NCI-H2107 treated with DMSO at 0.1 percent for 48 hours (cell line): ENCODE measurements around the gene CREBBP.

Experiments used
- DNase-seq: peaks from one replicate; lab custom pipeline; 2025; ENCODE audit not compliant: unreplicated experiment; lab: John Stamatoyannopoulos, UW

CREBBP gene

DNA sequence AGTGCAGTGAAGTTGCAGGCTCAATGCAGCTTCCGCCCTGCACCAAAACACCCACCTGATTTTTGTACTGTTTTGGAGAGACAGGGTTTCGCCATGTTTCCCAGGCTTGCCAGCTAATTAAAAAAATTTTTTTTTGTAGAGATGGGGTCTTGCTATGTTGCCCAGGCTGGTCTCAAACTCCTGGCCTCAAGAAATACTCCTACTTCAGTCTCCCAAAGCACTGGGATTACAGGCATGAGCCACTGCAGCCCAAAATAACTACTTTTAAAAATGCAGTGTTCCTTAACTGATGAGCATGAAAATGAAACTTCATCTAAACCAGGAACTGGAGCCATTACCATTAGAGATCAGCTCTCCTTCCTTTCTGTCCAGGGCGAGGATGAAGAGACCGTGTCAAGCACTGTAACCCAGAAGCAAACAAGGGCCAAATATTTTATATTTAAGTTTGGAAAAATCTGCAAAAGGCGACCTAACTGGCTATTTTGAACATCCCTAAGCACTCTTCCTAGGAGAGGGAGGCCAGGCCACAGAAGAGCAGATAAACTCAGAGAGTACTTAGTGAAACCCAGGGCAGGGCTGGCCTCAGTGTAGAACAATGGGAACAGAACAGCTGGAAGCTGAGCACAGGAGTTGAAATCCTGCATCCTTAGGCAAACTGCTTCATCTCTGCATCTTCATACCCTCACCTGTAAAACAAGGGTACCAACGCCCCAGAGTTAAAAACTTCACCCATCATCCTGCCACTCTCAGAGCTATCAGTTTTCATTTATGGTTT, 24.0 kb downstream of the CREBBP start:
- no peak for DNase-seq

DNA sequence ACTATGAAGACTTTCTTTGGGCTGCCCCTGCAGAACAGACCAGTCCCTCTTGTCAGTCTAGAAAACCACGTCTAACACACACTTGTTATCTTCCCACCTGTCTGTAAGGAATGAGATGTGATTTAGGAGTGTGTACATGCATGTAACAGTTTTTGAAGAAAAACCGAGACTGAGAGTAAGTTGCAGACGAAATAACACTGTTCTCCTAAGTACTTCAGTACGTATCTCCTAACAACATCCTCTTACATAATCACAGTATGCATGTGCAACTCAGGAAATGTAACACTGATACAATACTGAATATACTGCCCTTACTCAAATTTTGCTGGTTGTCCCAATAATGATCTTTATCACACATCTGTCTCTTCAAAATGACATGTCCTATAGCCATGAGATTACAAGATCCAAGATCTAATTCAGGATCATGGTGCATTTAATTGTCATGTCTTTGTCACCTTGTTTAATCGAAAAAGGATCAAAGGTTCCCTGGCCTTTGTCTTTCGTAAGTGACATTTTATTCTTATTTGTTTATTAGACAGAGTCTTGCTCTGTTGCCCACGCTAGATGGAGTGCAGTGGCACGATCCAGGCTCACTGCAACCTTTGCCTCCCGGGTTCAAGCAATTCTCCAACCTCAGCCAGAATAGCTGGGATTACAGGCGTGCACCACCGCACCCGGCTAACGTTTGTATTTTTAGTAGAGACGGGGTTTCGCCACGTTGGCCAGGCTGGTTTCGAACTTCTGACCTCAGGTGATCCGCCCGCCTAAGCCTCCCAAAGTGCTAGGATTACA, 25.6 kb downstream of the CREBBP start:
- DNase-seq = no peak

DNA sequence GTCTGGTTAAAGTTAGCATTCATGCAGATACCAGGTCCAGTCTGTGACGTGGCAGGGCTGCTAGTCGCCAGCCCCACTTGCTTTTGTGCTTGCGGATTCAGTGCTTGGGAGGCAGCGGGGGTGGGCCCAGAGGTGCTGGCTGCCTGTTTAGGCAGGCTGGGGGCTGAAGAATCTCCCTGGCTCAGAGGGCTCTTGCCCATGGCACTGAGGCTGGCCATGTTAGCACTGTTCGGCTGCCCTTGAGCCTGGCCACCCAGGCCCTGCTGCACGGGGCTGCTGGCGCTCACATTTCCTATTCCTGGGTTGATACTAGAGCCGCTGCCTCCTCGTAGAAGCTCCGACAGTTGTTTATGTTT, 30.0 kb downstream of the CREBBP start:
- no peak for DNase-seq

DNA sequence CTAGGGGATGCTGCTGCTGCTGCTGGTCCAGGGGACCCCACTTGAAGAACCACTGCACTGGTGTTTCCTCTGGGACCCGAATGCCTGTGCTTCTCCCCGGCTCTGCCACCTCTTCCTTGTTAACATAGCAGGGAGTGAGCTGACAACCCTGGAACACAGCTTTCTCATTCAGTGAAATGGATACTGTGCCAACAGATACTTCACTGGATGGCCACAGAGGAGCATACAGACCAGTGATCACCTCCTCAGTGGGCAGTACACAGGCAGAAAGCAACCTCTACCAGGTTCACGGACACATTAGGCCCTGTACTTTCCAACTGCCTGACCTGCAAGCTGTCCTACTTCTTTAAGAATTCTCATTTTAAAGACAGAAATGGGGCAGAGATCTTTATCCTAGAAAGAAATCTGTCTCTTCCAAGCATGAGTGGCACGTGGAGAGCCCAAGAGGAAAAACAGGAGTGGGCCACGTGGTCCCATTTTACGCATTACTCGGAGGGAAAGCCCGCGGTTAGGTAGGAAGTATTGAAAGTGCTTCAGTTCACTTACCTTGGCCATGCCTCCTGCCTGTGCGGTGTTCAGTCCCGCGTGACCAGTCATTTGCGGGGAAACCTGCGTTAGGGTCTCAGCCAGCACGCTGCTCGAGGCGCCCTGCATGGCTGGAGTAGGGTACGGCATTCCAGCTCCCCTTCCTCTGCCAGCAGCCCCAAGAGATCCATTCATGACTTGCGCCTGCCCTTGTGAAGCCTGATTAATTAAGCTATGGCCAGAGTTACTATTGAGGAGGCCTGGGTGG, 30.6 kb downstream of the CREBBP start:
- DNase-seq = no peak

DNA sequence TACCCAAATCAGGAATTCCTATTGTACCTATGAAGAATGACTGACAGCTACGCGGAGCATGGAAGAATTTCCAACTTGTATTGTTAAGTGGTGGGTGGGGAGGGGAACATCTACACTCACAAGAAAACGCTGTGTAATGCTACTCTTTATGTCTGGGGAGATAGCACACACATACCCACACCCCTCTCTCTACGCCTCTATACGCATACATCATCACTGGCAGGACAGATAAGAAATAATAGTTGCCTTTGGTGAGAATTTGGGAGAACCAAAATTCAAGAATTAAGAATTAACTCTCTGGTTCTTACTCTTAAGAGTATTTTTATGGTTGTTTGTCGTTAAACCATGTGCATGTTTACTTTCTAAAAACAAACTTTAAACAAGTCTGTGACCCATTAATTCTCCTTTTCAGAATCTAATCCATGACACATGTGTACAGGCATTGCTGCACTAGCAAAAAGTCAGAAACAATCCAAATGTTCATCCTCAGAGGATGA, 33.9 kb downstream of the CREBBP start:
- DNase-seq = no peak

DNA sequence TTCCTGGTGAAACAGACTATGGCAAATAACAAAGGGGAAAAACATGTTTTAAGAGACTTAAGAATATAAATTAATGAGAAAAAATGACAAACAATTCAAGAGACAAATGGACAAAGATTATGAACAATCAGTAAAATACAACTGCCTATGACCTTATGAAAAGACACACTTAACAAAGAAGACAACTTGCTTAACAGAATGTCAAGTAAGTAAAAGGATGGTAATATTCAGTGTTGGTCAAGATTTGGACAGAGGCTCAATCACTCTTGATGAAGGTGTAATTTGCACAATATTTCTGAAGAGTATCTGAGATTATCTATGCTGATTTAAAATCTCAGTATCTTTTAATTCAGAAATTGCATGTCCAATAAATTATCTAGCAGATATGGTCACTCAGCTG, 34.4 kb downstream of the CREBBP start:
- no peak for DNase-seq

DNA sequence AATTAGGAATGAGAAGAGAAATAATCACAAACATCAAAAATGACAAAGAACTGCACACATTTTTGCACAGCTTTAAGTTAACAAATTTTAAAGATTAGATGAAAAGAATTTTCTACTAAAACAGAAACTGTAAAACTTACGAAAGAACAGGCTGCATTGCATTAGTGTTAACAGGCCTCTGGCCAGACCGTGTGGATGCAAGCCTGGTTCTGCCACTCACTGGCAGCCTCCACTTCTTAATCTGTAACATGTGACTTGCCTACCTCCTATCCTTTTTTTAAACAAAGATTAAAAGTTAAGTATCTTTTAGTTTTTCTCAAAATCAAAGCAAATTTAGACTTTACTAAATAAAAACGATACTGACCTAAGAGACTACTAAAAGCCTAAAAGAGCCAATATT, 37.5 kb downstream of the CREBBP start:
- DNase-seq = no peak

DNA sequence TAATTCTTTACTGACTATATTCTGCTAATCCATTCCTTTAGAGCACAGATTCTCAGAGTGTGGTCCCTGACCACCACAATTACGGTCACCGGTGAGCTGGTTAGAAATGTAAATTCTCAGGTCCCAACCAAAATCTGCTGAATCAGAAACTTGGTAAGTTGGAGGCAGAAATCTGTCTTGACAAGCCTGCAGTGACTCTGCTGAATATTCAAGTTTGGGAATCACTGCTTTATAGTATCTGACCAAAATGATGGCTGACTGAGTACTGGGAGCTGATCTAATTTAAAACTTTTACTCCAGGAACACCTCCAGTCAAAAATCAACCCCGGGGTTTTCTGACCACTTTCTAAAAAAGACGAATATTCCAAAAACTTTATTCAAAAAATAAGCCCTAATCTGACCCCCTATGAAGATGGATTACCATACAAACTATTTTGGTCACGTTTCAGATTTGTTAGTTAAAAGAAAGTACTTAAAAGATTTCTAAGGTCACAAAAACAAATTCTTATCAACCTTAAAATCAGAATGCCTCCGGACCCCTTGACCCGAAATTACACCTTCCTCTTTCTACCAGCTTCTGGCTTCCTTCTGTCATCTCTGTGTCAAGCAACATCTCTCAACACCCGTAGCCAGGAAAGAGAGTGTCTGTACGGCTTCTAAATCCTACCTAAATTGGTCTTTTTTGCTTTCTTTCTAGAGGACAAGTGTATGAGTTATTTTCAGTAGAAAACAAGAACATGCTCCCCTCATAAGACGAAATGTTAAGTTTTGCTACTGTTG, 38.6 kb downstream of the CREBBP start:
- no peak for DNase-seq

DNA sequence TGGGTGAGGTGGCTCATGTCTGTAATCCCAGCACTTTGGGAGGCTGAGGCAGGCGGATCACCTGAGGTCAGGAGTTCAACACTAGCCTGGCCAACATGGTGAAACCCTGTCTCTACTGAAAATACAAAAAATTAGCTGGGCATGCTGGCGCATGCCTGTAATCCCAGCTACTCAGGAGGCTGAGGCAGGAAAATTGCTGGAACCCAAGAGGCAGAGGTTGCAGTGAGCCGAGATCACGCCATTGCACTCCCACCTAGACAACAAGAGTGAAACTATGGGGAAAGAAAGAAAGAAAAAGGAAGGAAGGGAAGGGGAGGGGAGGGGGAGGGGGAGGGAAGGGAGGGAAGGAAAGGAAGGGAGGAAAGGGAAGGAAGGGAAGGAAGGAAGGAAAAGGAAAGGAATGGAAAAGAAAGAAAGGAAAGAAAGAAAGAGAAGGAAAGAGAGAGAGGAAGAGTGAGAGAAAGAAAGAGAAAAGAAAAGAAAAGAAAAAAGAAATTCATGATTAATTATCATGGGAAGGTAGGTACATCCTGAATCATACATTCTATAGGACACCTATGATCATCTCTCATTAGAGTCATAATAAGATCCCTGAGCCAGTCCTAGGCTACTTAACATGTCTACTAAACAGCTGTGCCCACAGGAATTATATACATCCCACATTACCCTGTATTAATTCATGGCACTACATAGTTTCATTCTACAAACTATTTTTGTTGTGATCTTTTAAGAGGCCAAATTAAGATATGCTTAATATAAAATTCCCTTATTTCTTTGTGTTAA, 40.9 kb downstream of the CREBBP start:
- no peak for DNase-seq

DNA sequence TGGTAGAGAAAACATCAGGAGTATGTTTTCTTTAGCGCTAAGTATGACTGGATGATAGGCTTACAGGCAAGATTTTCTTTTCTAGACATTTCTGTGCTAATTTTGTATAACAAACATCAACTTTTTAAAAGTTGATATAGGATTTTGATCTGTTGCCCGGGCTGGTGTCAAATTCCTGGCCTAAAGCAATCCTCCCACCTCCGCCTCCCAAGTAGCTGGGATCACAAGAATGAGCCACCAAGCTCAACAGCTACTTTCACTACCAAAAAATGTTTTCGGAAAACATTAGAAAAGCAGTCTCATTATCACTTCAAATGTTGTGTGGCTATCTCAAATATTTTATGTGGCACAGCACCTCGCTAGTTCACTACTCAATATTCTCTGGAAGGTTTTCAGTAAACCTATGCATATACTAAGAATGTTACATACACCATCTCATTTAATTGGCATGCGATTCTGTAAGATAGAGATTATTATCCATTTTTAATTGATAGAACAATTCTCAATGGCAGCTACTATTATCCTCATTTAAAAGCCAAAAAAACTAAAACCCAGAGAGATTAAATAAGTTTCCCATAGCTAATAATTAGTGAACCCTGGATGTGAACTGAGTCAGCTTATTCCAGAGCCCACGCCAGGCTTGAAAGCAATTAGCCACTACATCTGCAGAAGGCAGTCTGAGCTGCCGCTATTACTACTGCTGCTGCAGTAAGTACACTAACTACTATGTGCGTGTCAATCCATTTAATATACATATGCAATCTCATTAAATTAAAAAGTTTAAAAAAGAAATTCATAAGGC, 41.7 kb downstream of the CREBBP start:
- DNase-seq = no peak

DNA sequence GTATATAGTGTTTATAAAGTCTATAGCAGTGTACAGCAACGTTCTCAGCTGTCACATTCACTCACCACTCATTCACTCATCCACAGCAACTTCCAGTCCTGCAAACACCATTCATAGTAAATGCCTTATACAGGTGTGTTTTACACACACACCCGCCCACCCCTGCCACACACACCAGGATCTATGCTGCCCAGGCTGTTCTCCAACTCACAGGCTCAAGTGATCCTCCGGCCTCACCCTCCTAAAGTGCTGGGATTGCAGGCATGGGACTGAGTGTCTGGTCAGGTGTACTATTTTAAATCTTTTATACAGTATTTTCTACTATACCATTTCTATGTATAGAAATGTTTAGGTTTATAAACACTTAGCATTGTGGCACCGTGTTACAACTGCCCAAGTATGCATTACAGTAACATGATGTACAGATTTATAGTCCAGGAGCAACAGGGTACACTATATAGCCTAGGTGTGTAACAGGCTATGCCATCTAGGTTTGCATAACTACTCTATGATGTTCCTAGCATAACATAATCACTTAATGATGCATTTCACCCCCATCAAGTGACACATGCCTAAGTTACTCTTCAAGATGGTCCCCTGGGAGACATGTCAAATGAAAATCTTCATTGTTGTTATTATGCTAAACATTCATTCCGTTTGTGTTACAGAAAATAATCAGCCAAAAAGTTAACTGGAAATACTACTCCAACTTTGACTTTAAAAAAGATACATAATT, 42.5 kb downstream of the CREBBP start:
- DNase-seq = no peak

DNA sequence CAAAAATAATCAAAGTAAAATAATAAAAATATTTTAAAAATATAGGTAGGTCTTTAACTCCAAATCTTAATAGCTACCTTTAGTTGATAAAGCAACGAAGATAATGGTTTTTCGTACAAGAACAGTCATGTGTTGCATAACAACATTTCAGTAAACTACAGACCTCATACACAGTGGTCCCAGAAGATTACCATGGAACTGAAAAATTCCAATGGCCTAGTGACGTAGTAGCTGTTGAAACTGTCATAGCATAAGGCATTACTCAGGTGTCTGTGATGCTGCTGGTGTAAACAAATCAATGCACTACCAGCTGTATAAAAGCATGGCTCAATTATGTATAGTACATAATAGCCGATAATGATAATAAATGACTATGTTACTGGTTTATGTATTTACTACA, 43.9 kb downstream of the CREBBP start:
- no peak for DNase-seq

DNA sequence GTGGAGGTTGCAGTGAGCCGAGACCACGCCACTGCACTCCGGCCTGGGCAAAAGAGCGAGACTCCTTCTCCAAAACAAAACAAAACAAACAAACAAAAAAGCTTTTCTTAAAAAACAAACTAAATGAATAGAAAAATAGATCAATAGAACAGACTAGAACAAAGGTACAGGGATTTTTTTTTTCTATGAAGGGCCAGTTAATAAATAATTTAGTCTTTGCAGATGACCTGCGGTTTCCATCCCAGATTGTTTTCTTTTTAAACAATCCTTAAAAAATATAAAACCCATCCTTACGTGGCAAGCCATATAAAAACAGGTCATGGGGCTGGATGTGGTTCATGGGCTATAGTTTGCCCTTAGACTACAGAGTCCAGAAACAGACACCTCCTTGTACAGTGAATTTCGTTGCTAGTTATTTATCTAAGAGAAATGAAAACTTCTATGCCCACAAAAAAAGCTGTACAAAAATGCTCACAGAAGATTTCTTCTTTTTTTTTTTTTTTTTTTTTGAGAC, 45.4 kb downstream of the CREBBP start:
- no peak for DNase-seq

DNA sequence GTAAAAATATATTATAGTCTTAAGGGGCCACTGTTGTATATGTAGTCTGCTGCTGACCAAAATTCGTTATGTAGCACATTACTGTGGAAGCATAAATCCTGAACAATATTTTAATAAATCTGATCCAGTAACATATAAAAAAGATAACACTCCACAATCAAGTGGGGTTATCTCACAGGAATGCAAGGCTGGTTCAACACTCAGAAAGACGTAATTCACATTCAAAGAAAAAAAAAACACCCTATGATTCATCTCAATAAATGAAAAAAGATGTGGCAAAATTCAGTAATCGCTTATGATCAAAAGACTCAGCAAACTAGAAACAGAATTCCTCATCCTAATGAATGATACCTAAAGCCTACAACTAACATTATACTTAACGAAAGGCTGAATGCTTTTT, 47.8 kb downstream of the CREBBP start:
- no peak for DNase-seq

DNA sequence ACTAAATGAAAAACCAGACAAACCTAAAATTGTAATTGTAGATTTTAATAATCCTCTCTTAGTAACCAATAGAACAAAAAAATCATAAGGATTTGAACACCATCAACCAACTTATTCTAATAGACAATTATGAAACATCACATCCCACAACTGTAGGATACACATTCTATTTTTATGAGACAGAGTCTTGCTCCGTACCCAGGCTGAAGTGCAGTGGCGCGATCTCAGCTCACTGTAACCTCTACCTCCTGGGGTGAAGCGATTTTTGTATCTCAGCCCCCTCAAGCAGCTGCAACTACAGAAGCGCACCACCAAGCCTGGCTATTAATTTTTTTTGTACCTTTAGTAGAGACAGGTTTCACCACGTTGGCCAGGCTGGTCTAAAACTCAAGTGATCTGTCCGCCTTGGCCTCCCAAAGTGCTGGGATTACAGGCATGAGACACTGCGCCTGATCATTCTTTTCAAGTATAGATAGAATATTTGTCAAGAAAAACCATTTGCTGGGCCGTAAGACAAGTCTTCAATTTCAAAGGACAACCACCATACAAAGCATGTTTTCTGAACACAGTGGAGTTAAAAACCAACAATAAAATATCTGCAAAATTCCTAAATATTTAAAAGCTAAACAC, 49.8 kb downstream of the CREBBP start:
- DNase-seq = no peak

DNA sequence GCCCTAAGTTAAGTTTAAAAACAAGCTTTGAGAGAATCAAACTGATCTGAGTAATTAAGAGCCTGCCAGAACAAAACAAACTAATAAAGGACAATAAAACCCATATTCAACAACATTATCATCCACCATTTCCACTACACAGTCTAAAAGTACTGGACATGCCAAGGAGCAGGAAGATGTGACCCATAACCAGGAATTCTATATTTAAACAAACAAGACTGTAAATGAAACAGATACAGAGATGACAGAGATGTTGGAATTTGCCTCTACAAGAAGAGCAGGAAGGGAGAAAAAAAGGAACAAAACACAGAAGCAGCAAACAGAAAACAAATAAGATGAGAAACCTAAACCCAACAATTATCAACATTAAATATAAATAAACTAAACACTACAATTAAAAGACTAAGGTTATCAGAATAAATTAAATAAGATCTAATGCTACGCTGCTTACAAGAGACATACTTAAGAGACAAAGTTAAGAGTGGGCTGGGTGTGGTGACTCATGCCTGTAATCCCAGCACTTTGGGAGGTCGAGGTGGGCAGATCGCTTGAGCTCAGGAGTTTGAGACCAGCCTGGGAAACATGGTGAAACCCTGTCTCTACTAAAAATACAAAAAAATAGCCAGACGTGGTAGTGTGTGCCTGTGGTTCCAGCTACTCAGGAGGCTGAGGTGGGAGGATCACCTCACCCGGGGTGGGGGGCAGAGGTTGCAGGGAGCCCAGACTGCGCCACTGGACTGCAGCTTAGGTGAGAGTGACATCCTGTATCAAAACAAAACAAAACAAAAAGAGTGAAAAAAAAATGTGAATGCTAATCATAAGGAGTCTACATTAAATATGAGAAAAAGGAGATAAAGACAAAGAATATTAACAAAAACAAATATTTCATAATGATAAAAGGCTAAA, 50.6 kb downstream of the CREBBP start:
- DNase-seq = no peak

DNA sequence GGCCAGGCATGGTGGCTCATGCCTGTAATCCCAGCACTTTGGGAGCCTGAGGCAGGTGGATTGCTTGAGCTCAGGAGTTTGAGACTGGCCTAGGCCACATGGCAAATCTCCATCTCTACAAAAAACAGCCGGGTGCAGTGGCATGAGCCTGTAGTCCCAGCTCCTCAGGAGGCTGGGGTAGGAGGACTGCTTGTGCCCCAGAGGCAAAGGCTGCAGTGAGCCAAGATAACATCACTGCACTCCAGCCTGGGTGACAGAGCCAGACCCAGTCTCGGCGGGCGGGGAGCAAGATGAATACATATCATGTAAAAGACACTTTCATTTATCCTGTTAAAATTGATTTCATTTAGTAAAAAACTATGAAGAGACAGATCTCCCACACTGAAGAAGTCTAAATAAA, 54.6 kb downstream of the CREBBP start:
- DNase-seq = no peak
